ENCODE results near the gene CCDC183.

CCDC183 gene

GRCh38 chr9:136775191-136775590 is 20.9 kb upstream of the CCDC183 start:
- no peaks in the 10 kb centered on the region for H3K9me2 ChIP-seq (replicated peaks; ENCODE audit: insufficient read depth, low read length)
- no peak for DNase-seq
- 0 out of 2 replicates have a peak, but pooled peaks cover 4% of the 10 kb centered on the region for H3F3A ChIP-seq (ENCODE audit: insufficient read depth, low read length)
- H3K4me1 ChIP-seq (ENCODE audit: low read length): peaks cover 11% of the 10 kb centered on the region
- no peaks in the 10 kb centered on the region for H3K79me2 ChIP-seq (ENCODE audit: low read length)
- H2AFZ ChIP-seq (ENCODE audit: low read length): no peak overlapping the region
- H4K20me1 ChIP-seq (ENCODE audit: insufficient read depth, low read length): no peaks in the 10 kb centered on the region
- H3K36me3 ChIP-seq (replicated peaks; ENCODE audit: insufficient read depth, low read length): no peaks in the 10 kb centered on the region
- no peak overlapping the region for H3K9ac ChIP-seq (ENCODE audit: low read length)
- peaks cover 42% of the 10 kb centered on the region for H3K27me3 ChIP-seq (replicated peaks; ENCODE audit: insufficient read depth, low read length)
- H3K9me3 ChIP-seq (replicated peaks; ENCODE audit: insufficient read depth, low read length): no peaks in the 10 kb centered on the region
- H3K4me2 ChIP-seq (ENCODE audit: low read depth, low read length): no peak overlapping the region
- no peak overlapping the region for H3K4me3 ChIP-seq (ENCODE audit: low read length)
- TF ChIP-seq CTCF (IDR thresholded peaks at IDR 0.05; ENCODE audit: low read length) (no peak), EZH2 (optimal IDR thresholded peaks at IDR 0.05; ENCODE audit: low read depth, low read length) (no peak), EZH2phosphoT487 (IDR thresholded peaks at IDR 0.05; ENCODE audit: low read length) (no peak)
- H3K27ac ChIP-seq (ENCODE audit: low read length): no peak overlapping the region

- no peaks in the 10 kb centered on the region for H3K79me2 ChIP-seq (ENCODE audit: low read length)
- H3K36me3 ChIP-seq (replicated peaks; ENCODE audit: insufficient read depth, low read length): no peaks in the 10 kb centered on the region
- H3K9me3 ChIP-seq (replicated peaks; ENCODE audit: insufficient read depth, low read length): no peaks in the 10 kb centered on the region
- H3K9me2 ChIP-seq (replicated peaks; ENCODE audit: insufficient read depth, low read length): no peaks in the 10 kb centered on the region
- no peaks in the 10 kb centered on the region for H4K20me1 ChIP-seq (ENCODE audit: insufficient read depth, low read length)
- H3K27ac ChIP-seq (ENCODE audit: low read length): no peak overlapping the region
- H3K4me3 ChIP-seq (ENCODE audit: low read length): peak overlapping the region; percentile 53
- peak overlapping the region; percentile 89 for H2AFZ ChIP-seq (ENCODE audit: low read length)
- DNase-seq: no peak
- TF ChIP-seq CTCF (IDR thresholded peaks at IDR 0.05; ENCODE audit: low read length) (no peak), EZH2phosphoT487 (IDR thresholded peaks at IDR 0.05; ENCODE audit: low read length) (no peak), EZH2 (optimal IDR thresholded peaks at IDR 0.05; ENCODE audit: low read depth, low read length) (no peak)
- H3K4me1 ChIP-seq (ENCODE audit: low read length): peaks cover 11% of the 10 kb centered on the region
- H3K27me3 ChIP-seq (replicated peaks; ENCODE audit: insufficient read depth, low read length): peaks cover 47% of the 10 kb centered on the region
- no peak overlapping the region; the same call in 1 of the 2 replicates for H3K9ac ChIP-seq (ENCODE audit: low read length)
- 0 out of 2 replicates have a peak, but pooled peaks cover 4% of the 10 kb centered on the region for H3F3A ChIP-seq (ENCODE audit: insufficient read depth, low read length)
- H3K4me2 ChIP-seq (ENCODE audit: low read depth, low read length): peak overlapping the region; percentile 82
Observed at GRCh38 chr9:136776947-136777346, 19.2 kb upstream of the CCDC183 start.

- Histone ChIP-seq H3K4me1 (ENCODE audit: low read length) (peaks cover 11% of the 10 kb centered on the region), H3K27me3 (replicated peaks; ENCODE audit: insufficient read depth, low read length) (peaks cover 47% of the 10 kb centered on the region), H3K36me3 (replicated peaks; ENCODE audit: insufficient read depth, low read length) (no peaks in the 10 kb centered on the region), H3F3A (ENCODE audit: insufficient read depth, low read length) (0 out of 2 replicates have a peak, but pooled peaks cover 4% of the 10 kb centered on the region), H3K9me2 (replicated peaks; ENCODE audit: insufficient read depth, low read length) (no peaks in the 10 kb centered on the region), H3K9me3 (replicated peaks; ENCODE audit: insufficient read depth, low read length) (no peaks in the 10 kb centered on the region), H4K20me1 (ENCODE audit: insufficient read depth, low read length) (no peaks in the 10 kb centered on the region), H2AFZ (ENCODE audit: low read length) (peak overlapping the region; percentile 89), H3K27ac (ENCODE audit: low read length) (no peak overlapping the region), H3K79me2 (ENCODE audit: low read length) (no peaks in the 10 kb centered on the region), H3K9ac (ENCODE audit: low read length) (no peak overlapping the region; the same call in 1 of the 2 replicates), H3K4me3 (ENCODE audit: low read length) (peak overlapping the region; percentile 53), H3K4me2 (ENCODE audit: low read depth, low read length) (peak overlapping the region; percentile 82)
- no peak for TF ChIP-seq EZH2phosphoT487 (IDR thresholded peaks at IDR 0.05; ENCODE audit: low read length)
- no peak for TF ChIP-seq CTCF (IDR thresholded peaks at IDR 0.05; ENCODE audit: low read length)
- TF ChIP-seq EZH2 (optimal IDR thresholded peaks at IDR 0.05; ENCODE audit: low read depth, low read length): no peak
- DNase-seq: peak; percentile 45
Observed at GRCh38 chr9:136777359-136777758, 18.8 kb upstream of the CCDC183 start.
